Stimulated activated CD8-positive, alpha-beta memory T cell treated with anti-CD3 and anti-CD28 coated beads, Interleukin-15, amount 100 ng/mL, for 48 hours (primary cell): ENCODE results near the gene CPM.
A peak's percentile ranks its signal among the peaks of the same experiment; 100 is the strongest.
"Not testable (repeated sequence)": the region's sequence is repeated elsewhere in the genome, so short reads cannot be mapped to it uniquely, and the experiment has no call there.

Experiments
- DNase-seq, 2 donors: peaks; one replicate each; pipeline ENCODE4 v3.0.0-alpha.2; 2020; ENCODE audit warnings: low read depth in 2 of 2

Gene CPM

DNA sequence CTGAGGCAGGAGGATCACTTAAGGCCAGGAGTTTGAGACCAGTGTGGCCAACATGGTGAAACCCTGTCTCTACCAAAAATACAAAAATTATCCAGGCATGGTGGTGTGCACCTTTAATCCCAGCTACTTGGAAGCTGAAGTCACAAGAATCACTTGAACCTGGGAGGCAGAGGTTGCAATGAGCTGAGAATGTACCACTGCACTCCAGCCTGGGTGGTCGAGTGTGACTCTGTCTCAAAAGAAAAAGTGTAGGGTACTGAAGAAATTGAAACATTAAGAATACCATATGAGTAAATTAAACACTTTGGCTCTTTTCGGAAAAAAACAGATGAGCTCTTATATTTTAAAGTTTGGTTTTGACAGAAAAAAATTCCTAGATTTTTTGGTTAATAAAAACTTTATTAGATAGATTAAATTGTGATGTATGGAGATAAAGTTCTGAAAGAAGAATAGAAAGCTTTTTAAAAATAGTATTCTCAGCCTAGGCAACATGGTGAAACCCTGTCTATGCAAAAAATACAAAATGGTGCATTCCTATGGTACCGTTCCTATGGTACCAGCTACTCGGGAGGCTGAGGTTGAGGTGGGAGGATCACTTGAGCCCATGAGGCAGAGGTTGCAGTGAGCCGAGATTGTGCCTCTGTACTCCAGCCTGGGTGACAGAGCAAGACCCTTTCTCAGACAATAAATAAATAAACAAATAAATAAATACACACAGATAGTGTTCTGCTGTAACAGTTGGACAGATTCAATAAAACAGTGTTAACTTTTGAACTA is 104.9 kb downstream of the CPM start:
- DNase-seq, result no peak

GRCh38 chr12:68825569-68826217 is 107.3 kb downstream of the CPM start:
- no peak for DNase-seq

- DNase-seq, result no peak
Measured at GRCh38 chr12:68824597-68825250, 108.2 kb downstream of the CPM start.

- no peak for DNase-seq
Measured at GRCh38 chr12:68824131-68824530, 108.8 kb downstream of the CPM start.

- DNase-seq, result no peak
Measured at GRCh38 chr12:68823696-68824095, 109.3 kb downstream of the CPM start.

- no peak for DNase-seq
Measured at GRCh38 chr12:68821357-68822188, 111.4 kb downstream of the CPM start.

- DNase-seq, result not testable (repeated sequence)
Measured at GRCh38 chr12:68819481-68819880, 113.5 kb downstream of the CPM start.

DNA sequence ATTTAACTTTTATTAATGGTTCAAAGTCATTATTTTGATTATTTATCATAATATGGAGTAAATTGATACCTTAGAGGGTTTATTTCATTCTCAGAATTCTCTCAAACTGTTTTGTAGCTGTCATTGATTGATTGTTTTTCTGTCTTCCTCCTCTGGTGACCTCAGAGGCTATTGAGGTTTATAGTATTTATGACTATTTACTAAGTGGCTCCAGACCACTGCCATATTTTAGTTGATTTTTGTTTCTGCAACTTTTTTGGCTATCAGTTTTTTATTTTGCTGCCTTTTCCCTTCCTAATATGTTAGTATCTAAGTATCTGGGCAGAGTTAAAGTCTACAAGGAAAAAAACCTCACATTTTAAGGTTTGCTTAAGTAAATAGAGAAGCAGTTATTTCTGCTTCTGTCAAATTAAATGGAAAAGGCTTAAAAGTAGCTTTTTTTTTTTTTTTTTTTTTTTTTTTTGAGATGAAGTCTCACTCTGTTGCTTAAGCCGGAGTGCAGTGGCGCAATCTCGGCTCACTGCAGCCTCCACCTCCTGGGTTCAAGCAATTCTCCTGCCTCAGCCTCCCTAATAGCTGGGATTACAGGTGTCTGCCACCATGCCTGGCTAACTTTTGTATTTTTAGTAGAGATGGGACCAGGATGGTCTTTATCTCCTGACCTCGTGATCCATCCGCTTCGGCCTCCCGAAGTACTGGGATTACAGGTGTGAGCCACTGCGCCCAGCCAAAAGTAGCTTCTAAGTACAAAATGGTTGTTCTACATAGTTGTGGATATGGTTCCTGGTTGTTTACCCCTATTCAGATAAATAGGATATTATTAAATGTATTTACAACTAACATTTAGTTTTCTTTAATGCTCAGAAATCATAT is 116.8 kb downstream of the CPM start:
- no peak for DNase-seq

GRCh38 chr12:68815232-68815927 is 117.6 kb downstream of the CPM start:
- no peak for DNase-seq

DNA sequence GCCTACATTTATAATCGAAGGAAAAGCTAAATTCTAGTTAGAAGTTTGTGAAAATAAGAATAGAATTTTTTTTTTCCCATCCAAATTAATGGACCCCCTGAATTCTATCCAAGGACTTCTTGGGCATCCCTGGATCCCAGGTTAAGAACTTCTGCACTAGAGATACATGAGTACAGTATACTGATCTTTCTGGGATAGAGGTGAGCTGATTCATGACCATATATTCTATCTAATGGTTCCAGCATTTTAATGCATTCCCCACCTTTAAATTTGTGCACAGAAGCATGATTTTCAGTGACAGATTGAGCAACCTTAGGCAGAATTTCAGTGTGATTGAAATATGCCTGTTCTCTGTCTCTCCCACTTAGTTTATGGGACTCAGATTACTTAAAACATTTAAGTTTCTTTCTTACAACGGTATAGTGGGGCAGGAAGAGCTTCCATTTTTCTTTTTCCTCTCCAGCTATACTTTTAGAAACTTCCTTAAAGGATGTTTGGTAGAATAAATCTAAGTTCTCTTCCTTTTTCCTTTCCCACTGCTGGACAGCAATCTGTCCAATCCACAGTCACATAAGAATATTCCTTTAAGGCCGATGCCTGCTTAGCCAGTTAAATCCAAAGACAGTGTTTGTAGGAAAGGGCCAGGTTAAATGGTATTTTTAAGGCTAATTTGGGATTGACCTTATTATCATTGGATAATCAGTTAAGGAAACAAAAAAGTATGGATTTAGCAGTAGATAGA is 118.3 kb downstream of the CPM start:
- no peak for DNase-seq

DNA sequence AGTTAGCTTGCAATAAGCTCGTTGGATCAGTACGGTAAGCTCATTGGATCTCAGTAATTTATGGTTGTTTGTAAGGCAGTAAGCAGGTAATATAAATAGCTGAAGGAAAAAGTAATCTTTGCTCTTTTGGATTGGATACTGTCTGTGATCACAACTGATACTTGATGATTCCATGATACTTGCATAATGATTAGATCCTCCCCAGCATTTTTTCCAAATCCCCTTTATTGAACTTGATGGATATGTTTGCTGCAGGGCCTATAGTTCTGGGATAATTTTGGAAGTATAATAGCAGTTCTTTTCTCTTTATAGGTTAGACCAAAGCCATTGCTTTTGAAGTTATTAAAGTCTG is 119.8 kb downstream of the CPM start:
- no peak for DNase-seq

DNA sequence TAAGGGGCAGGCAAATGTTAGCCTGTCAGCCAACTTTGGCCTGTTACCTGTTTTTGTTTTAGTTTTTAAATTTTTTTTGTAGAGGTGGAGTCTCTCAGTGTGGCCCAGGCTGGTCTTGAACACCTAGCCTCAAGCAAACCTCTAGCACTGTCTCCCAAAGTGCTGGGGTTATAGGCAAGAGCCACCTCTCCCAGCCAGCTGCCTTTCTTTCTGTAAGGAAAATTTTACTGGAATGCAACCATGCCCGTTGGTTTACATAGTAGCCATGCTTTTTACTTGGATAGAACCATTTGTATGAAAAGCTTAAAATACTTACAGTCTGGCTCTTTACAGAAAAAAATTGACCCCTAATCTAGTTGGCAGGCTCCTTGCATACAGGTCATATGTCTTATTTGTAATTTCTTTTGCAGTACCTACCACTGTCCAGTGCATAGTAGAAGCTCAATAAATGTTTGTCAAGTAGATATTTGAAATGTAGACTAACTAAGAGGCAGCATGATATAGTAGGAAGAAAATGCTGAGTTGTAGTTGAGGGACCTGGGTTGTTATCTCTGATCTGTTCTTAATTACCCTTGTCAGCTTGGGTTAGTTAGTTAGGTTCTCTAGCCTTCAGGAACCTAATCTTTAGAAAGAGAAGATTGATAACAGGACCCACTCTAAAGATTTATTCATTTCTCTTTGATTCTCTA is 120.3 kb downstream of the CPM start:
- no peak for DNase-seq

DNA sequence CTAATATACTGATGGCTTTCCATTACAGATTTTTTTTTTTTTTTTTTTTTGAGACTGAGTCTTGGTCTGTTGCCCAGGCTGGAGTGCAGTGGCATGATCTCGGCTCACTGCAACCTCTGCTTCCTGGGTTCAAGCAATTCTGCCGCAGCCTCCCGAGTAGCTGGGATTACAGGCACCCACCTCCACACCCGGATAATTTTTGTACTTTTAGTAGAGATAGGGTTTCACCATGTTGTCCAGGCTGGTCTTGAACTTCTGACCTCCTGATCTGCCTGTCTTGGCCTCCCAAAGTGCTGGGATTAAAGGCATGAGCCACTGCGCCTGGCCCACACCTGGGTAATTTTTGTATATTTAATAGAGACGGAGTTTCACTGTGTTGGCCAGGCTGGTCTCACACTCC is 121.4 kb downstream of the CPM start:
- not testable (repeated sequence) for DNase-seq

GRCh38 chr12:68810027-68810389 is 123.0 kb downstream of the CPM start:
- not testable (repeated sequence) for DNase-seq

DNA sequence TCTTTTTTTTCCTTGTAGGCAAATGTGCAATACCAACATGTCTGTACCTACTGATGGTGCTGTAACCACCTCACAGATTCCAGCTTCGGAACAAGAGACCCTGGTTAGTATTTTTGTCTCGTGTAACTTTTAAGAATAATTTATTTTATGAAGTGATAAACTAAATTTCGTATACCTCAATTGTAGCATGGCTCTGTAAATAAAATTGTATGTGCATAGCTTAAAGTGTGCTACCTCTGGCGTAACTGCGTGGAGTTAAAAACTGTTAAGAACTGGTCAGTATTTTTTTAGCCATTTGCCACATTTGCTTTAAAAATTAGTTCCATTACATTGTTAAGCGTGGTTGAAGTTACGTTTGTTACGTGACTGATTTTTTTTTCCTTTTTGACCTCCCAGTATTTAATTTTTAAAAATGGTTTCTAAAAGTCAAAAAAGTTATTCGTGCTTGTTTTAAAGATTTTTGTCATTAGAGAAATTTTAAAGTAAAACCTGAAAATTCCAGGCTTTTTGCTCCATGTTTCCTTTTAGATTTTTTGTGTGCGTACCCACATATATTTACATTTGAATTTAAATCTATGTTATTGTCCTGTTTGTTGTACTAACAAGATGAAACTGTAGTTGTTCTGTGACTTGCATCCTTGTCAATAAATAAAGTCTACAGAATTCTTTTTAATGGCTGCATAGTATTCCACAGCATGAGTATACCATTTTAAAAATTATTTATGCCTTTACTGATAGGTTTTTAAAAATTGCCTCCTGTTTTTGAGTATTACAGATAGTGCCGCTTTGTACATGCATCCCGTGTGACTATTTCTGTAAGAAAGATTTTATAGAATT is 123.6 kb downstream of the CPM start:
- no peak for DNase-seq

DNA sequence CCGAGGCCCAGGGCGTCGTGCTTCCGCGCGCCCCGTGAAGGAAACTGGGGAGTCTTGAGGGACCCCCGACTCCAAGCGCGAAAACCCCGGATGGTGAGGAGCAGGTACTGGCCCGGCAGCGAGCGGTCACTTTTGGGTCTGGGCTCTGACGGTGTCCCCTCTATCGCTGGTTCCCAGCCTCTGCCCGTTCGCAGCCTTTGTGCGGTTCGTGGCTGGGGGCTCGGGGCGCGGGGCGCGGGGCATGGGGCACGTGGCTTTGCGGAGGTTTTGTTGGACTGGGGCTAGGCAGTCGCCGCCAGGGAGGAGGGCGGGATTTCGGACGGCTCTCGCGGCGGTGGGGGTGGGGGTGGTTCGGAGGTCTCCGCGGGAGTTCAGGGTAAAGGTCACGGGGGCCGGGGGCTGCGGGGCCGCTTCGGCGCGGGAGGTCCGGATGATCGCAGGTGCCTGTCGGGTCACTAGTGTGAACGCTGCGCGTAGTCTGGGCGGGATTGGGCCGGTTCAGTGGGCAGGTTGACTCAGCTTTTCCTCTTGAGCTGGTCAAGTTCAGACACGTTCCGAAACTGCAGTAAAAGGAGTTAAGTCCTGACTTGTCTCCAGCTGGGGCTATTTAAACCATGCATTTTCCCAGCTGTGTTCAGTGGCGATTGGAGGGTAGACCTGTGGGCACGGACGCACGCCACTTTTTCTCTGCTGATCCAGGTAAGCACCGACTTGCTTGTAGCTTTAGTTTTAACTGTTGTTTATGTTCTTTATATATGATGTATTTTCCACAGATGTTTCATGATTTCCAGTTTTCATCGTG is 124.4 kb downstream of the CPM start:
- DNase-seq, result peak; percentile 64 to 77

GRCh38 chr12:68807576-68808387 is 125.2 kb downstream of the CPM start, which contains the start of gene MDM2:
Gene MDM2, plus strand, starts transcription at chr12:68808177. Its CDS starts 301 bp downstream, at chr12:68808478.
- DNase-seq, result peak; percentile 92 to 96
